SU-DHL-6 (cell line): ENCODE data around the gene PLCB2.

Source experiments
- H2AFZ ChIP-seq: fragments of 200-600 bp; sonication (generic); 2 replicates; pipeline ENCODE4 v1.6.1; 2014; ENCODE audit warnings: low read depth, mild to moderate bottlenecking, moderate library complexity, mixed read lengths, antibody characterized with exemption, low read length; ENCODE audit not compliant: severe bottlenecking
- H3F3A ChIP-seq: fragments of 200-600 bp; shearing (Covaris generic); 2 replicates; pipeline ENCODE4 v1.6.0; 2016; ENCODE audit warnings: antibody characterized with exemption, mild to moderate bottlenecking; ENCODE audit not compliant: insufficient read depth
- H3K27ac ChIP-seq: fragments of 200-600 bp; sonication (generic); 2 replicates; pipeline ENCODE4 v1.5.1; 2016; ENCODE audit warnings: low read depth, mild to moderate bottlenecking, low read length, moderate library complexity, mixed read lengths
- H3K27me3 ChIP-seq: fragments of 200-600 bp; sonication (generic), shearing (Covaris generic); 2 replicates; pipeline ENCODE4 v1.6.0; 2014; ENCODE audit warnings: mild to moderate bottlenecking, low read length
- H3K36me3 ChIP-seq: fragments of 200-600 bp; sonication (generic); 2 replicates; pipeline ENCODE4 v1.6.1; 2014; ENCODE audit warnings: mild to moderate bottlenecking, low read length, mixed read lengths
- H3K4me2 ChIP-seq: fragments of 300-600, 200-600 bp; shearing (Covaris generic), sonication (generic); 2 replicates; pipeline ENCODE4 v1.6.0; 2014; ENCODE audit warnings: low read length, low read depth, mild to moderate bottlenecking; ENCODE audit not compliant: poor library complexity, severe bottlenecking
- H3K4me3 ChIP-seq: fragments of 200-600 bp; sonication (generic); 2 replicates; pipeline ENCODE4 v1.5.1; 2014; ENCODE audit warnings: antibody characterized with exemption, low read length, mild to moderate bottlenecking, mixed read lengths; ENCODE audit not compliant: insufficient read depth, poor library complexity, severe bottlenecking
- H3K79me2 ChIP-seq: fragments of 200-600 bp; sonication (generic); 2 replicates; pipeline ENCODE4 v1.6.1; 2014; ENCODE audit warnings: mild to moderate bottlenecking, low read length, moderate library complexity; ENCODE audit not compliant: insufficient read depth
- H3K9ac ChIP-seq: fragments of 200-600 bp; sonication (generic); 2 replicates; pipeline ENCODE4 v1.7.0; 2014; ENCODE audit warnings: mild to moderate bottlenecking, low read length
- H3K9me2 ChIP-seq: fragments of 200-600 bp; sonication (generic); replicated peaks from 2 replicates; pipeline ENCODE4 v1.6.1; 2014; ENCODE audit warnings: low read length; ENCODE audit not compliant: insufficient read depth
- H3K9me3 ChIP-seq: fragments of 200-600 bp; sonication (generic); 2 replicates; pipeline ENCODE4 v1.6.1; 2014; ENCODE audit warnings: low read length, mixed read lengths; ENCODE audit not compliant: insufficient read depth
- H4K20me1 ChIP-seq: fragments of 200-600 bp; sonication (generic); 2 replicates; pipeline ENCODE4 v1.6.1; 2014; ENCODE audit warnings: low read depth, mild to moderate bottlenecking, antibody characterized with exemption, low read length, moderate library complexity, mixed read lengths
- CTCF ChIP-seq: fragments of 200-600 bp; sonication (generic); IDR thresholded peaks from one replicate; pipeline ENCODE4 v1.5.1; 2017; ENCODE audit warnings: antibody characterized with exemption, mild to moderate bottlenecking, low read length, moderate library complexity; ENCODE audit not compliant: insufficient read depth, poor library complexity, severe bottlenecking
- EZH2phosphoT487 ChIP-seq: fragments of 200-600 bp; sonication (generic), shearing (Covaris generic); conservative IDR thresholded peaks from 2 replicates; pipeline ENCODE4 v1.6.1; 2018; ENCODE audit warnings: mild to moderate bottlenecking, antibody characterized with exemption, low read length, moderate library complexity, mixed read lengths

PLCB2 gene

GRCh38 chr15:40274350-40275274, 33.1 kb downstream of the PLCB2 start:
- Histone ChIP-seq H3F3A (no peaks in the 10 kb centered on the region), H3K9me3 (no peaks in the 10 kb centered on the region), H3K9ac (no peak overlapping the region), H3K9me2 (no peaks in the 10 kb centered on the region), H3K27me3 (no peaks in the 10 kb centered on the region), H4K20me1 (no peaks in the 10 kb centered on the region), H3K79me2 (no peaks in the 10 kb centered on the region), H3K4me2 (no peak overlapping the region), H3K4me3 (no peak overlapping the region), H3K36me3 (no peaks in the 10 kb centered on the region), H2AFZ (no peak overlapping the region), H3K27ac (no peak overlapping the region)
- TF ChIP-seq CTCF: peak; percentile 100
- no peak for TF ChIP-seq EZH2phosphoT487

- no peaks in the 10 kb centered on the region for H3K36me3 ChIP-seq
- no peaks in the 10 kb centered on the region for H4K20me1 ChIP-seq
- H3K4me2 ChIP-seq: no peak overlapping the region
- no peaks in the 10 kb centered on the region for H3K27me3 ChIP-seq
- TF ChIP-seq CTCF: no peak
- no peaks in the 10 kb centered on the region for H3K9me3 ChIP-seq
- no peaks in the 10 kb centered on the region for H3K79me2 ChIP-seq
- H3K9me2 ChIP-seq: no peaks in the 10 kb centered on the region
- H3F3A ChIP-seq: no peaks in the 10 kb centered on the region
- no peak overlapping the region for H2AFZ ChIP-seq
- H3K27ac ChIP-seq: no peak overlapping the region
- H3K4me3 ChIP-seq: no peak overlapping the region
- H3K9ac ChIP-seq: no peak overlapping the region
These were observed 34.3 kb downstream of the PLCB2 start for GRCh38 chr15:40273428-40273827.

GRCh38 chr15:40272485-40273056, 35.2 kb downstream of the PLCB2 start:
- no peaks in the 10 kb centered on the region for H4K20me1 ChIP-seq
- no peak overlapping the region for H3K4me2 ChIP-seq
- no peaks in the 10 kb centered on the region for H3K27me3 ChIP-seq
- no peaks in the 10 kb centered on the region for H3K79me2 ChIP-seq
- no peaks in the 10 kb centered on the region for H3K9me2 ChIP-seq
- no peaks in the 10 kb centered on the region for H3F3A ChIP-seq
- TF ChIP-seq EZH2phosphoT487: no peak
- peak; percentile 13 for TF ChIP-seq CTCF
- no peak overlapping the region for H3K27ac ChIP-seq
- H2AFZ ChIP-seq: no peak overlapping the region
- H3K36me3 ChIP-seq: no peaks in the 10 kb centered on the region
- H3K9me3 ChIP-seq: no peaks in the 10 kb centered on the region
- no peak overlapping the region for H3K9ac ChIP-seq
- H3K4me3 ChIP-seq: no peak overlapping the region
